T-helper 2 cell treated with Interferon-gamma antibody and Interleukin-4, amounts not matched to agents 5 μg/mL and 100 μg/mL, for 36 hours (primary cell): ENCODE measurements around the gene TNFAIP2.

ENCODE experiments used
- DNase-seq: peaks from one replicate; pipeline ENCODE4 v3.0.0; 2021; ENCODE audit warnings: low spot score
- H3K27ac Mint-ChIP-seq: one replicate; pipeline ENCODE4 v1.8.0; 2021; ENCODE audit warnings: mild to moderate bottlenecking, mixed read lengths
- H3K27me3 Mint-ChIP-seq: one replicate; pipeline ENCODE4 v1.8.0; 2021; ENCODE audit warnings: low read depth, mixed read lengths
- H3K36me3 Mint-ChIP-seq: one replicate; pipeline ENCODE4 v1.8.0; 2021; ENCODE audit warnings: low read depth, mixed read lengths
- H3K4me1 Mint-ChIP-seq: one replicate; pipeline ENCODE4 v1.8.0; 2021; ENCODE audit warnings: low read depth, mixed read lengths
- H3K4me3 Mint-ChIP-seq: one replicate; pipeline ENCODE4 v1.8.0; 2022; ENCODE audit warnings: mild to moderate bottlenecking, moderate library complexity, mixed read lengths
- H3K9me3 Mint-ChIP-seq: one replicate; pipeline ENCODE4 v1.8.0; 2021; ENCODE audit warnings: mixed read lengths

TNFAIP2 gene

GRCh38 chr14:103099733-103100280 lies 23.5 kb upstream of the TNFAIP2 start:
- DNase-seq = no peak
- Mint-ChIP-seq H3K4me1 (no peaks in the 10 kb centered on the region), H3K27me3 (peaks cover 26% of the 10 kb centered on the region), H3K4me3 (no peak overlapping the region), H3K9me3 (no peaks in the 10 kb centered on the region), H3K27ac (no peak overlapping the region), H3K36me3 (no peaks in the 10 kb centered on the region)

- Mint-ChIP-seq H3K4me3 (no peak overlapping the region), H3K36me3 (no peaks in the 10 kb centered on the region), H3K27ac (no peak overlapping the region), H3K9me3 (no peaks in the 10 kb centered on the region), H3K27me3 (peaks cover 33% of the 10 kb centered on the region), H3K4me1 (peaks cover 4% of the 10 kb centered on the region)
- DNase-seq = no peak
These were observed 22.8 kb upstream of the TNFAIP2 start for GRCh38 chr14:103100281-103101121.

DNA sequence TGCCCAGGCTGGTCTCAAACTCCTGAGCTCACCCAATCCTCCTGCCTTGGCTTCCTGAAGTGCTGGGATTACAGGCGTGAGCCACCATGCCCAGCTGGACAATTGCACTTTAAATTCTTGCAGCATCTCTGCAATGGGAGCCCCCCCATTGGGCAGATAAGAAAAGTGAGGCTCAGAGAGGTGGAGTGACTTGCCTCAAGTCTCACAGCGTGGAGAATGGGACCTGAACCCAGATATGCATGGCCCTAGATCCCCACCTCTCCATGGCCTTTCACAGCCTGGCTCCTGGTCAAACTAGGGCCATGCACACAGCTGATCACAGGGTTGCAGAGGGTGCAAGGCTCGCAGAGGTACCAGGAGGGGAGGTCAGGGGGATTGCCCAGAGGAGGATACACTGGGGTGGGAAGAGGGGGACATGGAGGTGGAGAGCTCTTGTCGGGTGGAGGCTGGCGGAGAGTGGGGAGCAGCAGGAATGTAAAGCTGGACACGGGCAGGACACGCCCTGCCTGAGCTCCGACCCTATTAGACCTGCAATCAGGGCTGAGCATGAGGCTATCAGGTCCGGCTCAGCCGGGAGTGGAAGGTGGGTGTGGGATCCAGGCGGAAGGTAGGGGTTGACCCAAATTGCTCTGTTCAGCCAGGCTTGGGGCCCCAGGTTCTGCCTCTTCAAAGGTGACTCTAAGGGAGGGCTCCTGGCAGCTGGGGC lies 21.9 kb upstream of the TNFAIP2 start:
- Mint-ChIP-seq H3K4me3 (no peak overlapping the region), H3K4me1 (peaks cover 4% of the 10 kb centered on the region), H3K27ac (no peak overlapping the region), H3K27me3 (peaks cover 36% of the 10 kb centered on the region), H3K9me3 (no peaks in the 10 kb centered on the region), H3K36me3 (no peaks in the 10 kb centered on the region)
- DNase-seq = no peak

DNA sequence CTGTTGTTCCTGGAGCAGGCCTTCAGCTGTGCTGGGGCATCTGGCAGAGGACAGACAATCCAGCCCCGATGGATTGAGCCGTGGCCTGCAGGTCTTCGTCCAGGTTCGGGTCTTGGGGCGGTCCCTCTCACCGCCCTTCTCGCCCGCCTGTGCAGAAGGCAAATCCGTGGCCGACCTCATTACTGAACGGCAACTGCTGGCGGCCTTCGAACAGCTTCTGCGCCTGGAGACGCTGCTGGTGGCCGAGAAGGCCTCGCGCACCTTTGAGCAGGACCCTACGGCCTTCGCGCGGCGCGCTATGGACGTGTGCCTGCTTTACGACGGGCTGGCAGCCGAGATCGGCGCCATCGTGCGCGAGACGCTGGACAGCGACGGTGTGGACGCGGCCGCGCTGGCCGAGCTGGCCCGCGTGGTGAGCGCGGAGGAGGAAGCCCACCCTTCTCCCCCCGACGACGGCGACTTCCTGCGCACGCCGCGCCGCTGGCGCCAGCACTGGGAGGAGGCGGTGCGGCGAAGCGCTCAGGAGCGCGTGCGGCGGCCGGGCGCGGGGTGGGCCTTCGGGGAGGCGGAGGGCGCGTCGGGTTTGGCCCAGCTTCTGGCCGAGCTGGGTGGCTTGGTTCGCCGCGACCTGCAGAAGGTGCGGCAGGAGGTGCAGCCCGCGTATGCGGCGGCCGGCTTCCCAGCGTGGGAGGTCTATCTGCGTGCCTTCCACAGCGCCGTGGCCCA lies 21.1 kb upstream of the TNFAIP2 start:
- Mint-ChIP-seq H3K27ac (no peak overlapping the region), H3K36me3 (no peaks in the 10 kb centered on the region), H3K27me3 (peaks cover 33% of the 10 kb centered on the region), H3K9me3 (no peaks in the 10 kb centered on the region), H3K4me3 (no peak overlapping the region), H3K4me1 (peaks cover 4% of the 10 kb centered on the region)
- no peak for DNase-seq

GRCh38 chr14:103102689-103103260 lies 20.5 kb upstream of the TNFAIP2 start:
- peaks cover 33% of the 10 kb centered on the region for H3K27me3 Mint-ChIP-seq
- no peak for DNase-seq
- H3K9me3 Mint-ChIP-seq = no peaks in the 10 kb centered on the region
- no peak overlapping the region for H3K4me3 Mint-ChIP-seq
- no peaks in the 10 kb centered on the region for H3K36me3 Mint-ChIP-seq
- no peak overlapping the region for H3K27ac Mint-ChIP-seq
- H3K4me1 Mint-ChIP-seq = peaks cover 4% of the 10 kb centered on the region

- no peak for DNase-seq
- peaks cover 33% of the 10 kb centered on the region for H3K27me3 Mint-ChIP-seq
- no peak overlapping the region for H3K4me3 Mint-ChIP-seq
- H3K36me3 Mint-ChIP-seq = no peaks in the 10 kb centered on the region
- peaks cover 4% of the 10 kb centered on the region for H3K4me1 Mint-ChIP-seq
- H3K27ac Mint-ChIP-seq = no peak overlapping the region
- no peaks in the 10 kb centered on the region for H3K9me3 Mint-ChIP-seq
These were observed 19.5 kb upstream of the TNFAIP2 start for GRCh38 chr14:103103461-103104388.

GRCh38 chr14:103104389-103104653 lies 18.9 kb upstream of the TNFAIP2 start:
- Mint-ChIP-seq H3K36me3 (no peaks in the 10 kb centered on the region), H3K27ac (no peak overlapping the region), H3K27me3 (peaks cover 33% of the 10 kb centered on the region), H3K4me1 (peaks cover 4% of the 10 kb centered on the region), H3K9me3 (no peaks in the 10 kb centered on the region), H3K4me3 (no peak overlapping the region)
- no peak for DNase-seq

DNA sequence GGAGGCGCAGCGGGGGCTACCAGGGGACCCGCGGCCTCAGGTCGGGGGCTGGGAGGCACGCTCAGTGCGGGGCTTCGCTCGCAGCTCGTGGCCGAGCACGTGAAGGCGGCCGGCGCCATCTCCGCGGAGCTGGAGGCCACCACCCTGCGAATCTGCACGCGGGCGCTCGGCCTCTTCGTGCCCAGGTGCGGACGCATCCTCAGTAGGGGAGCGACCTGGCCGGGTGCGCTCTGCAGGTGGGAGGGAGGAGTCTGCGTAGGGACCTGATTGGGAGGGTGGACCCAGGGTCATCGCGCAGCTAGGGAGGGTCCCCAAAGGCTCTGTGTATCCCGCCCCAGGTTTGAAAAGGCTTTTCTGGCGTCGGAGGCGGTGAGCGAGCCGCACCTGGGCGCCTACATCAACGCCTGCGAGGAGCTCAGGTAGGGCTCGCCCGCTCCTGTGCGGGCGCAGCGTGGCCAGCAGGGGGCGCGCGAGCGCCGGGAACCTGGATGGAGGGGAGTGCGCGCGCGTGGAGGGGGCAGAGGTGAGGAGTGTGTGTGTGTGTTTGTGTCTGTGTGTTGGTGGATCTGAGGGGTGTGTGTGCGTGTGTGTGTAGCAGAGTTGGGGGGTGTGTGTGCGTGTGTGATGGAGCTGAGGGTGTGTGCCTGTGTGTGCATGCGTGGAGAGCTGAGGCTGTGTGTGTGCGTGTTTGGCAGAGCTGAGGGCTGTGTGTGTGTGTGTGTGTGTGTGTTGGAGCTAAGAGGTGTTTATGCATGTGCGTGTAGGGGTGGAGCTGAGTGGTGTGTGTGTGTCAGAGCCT lies 18.4 kb upstream of the TNFAIP2 start:
- Mint-ChIP-seq H3K27ac (no peak overlapping the region), H3K27me3 (peaks cover 33% of the 10 kb centered on the region)

DNA sequence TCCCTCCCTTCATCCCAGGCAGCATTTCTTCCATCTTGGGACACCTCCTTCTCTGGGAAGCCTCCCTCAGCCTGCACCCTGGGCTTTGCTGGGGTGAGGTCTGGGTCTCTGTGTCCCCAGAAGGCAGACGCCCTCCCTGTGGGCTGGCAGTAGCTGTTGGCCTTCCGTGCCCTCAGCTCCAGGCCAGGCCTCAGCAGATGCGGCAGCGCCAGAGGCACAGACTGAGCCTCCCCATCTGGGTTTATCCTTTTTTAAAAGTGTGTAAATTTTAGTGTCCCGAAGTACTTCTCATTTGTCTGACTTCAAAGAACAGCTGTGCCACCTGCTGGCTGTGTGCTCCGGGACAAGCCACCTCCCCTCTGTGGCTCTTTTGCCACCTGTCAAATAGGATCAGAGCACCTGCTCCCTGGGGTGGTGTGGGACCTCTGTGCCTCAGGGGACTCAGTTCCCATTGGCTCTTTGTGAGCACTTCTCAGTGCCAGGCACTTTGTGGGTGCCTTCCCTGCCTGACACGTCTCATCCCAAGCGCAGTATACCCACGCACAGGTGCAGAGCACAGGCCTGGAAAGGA lies 17.6 kb upstream of the TNFAIP2 start:
- peaks cover 34% of the 10 kb centered on the region for H3K27me3 Mint-ChIP-seq
- H3K36me3 Mint-ChIP-seq = no peaks in the 10 kb centered on the region
- no peak overlapping the region for H3K4me3 Mint-ChIP-seq
- H3K9me3 Mint-ChIP-seq = no peaks in the 10 kb centered on the region
- DNase-seq = no peak
- peaks cover 4% of the 10 kb centered on the region for H3K4me1 Mint-ChIP-seq
- no peak overlapping the region for H3K27ac Mint-ChIP-seq

More for the DNA sequence above, 18.4 kb upstream of the TNFAIP2 start:
- Mint-ChIP-seq H3K9me3 (no peaks in the 10 kb centered on the region), H3K4me3 (no peak overlapping the region), H3K36me3 (no peaks in the 10 kb centered on the region), H3K4me1 (peaks cover 4% of the 10 kb centered on the region)
- DNase-seq = peak; percentile 53

GRCh38 chr14:103107455-103107854 lies 15.8 kb upstream of the TNFAIP2 start:
- Mint-ChIP-seq H3K4me1 (peaks cover 4% of the 10 kb centered on the region), H3K4me3 (no peak overlapping the region), H3K9me3 (no peaks in the 10 kb centered on the region), H3K27me3 (peaks cover 25% of the 10 kb centered on the region), H3K36me3 (no peaks in the 10 kb centered on the region), H3K27ac (no peak overlapping the region)
- no peak for DNase-seq

DNA sequence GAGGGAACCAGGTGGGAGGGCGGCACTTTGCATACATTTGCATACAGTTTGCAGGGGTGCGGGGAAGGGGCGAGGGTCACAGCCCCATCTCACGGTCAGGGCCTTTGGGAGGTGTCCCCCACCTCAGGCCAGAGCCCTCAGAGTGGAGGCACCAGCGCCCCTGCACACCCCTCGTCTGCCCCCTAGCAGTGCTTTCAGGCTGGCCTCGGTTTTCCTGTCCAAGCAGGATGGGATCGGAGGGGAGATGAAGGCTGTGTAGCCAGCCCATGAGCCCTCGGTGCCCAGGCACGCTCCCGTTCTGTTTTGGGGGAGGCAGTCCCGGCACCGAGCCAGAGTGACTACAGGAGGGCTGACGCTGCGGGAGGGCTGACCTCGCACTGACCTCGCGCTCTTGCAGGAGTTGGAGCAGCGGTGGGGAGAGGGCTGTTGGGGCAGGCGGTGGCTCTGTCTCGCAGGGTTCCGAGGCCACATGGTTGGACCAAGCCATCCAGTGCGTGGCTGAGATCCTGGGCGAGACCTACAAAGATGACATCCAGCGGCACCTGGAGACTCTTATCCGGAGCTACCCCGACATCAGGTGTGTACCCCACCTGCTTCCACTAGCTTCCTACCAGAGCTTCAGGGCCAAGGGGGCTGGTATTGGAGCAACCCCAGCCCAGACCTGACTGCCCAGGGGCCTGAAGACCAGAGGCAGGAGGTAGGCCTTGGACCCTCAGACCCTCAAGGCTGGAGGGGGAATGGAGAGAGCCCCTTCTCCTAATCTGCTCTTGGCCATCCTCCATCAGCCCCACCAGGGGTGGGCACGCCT lies 15.1 kb upstream of the TNFAIP2 start:
- Mint-ChIP-seq H3K4me1 (peaks cover 4% of the 10 kb centered on the region), H3K9me3 (no peaks in the 10 kb centered on the region), H3K36me3 (no peaks in the 10 kb centered on the region), H3K27ac (no peak overlapping the region), H3K4me3 (no peak overlapping the region), H3K27me3 (peaks cover 19% of the 10 kb centered on the region)
- DNase-seq = no peak
